HL-60/S4 treated with phorbol 12-myristate 13-acetate at 8.2 ng/mL for 4 days and 3 days (cell line): ENCODE measurements around the gene WBP2.

Source experiments
- in situ Hi-C: fragments of 300-500 bp; cut with MboI; formaldehyde crosslinking; loops from 2 replicates; pipeline ENCODE4 v1.15.0; 2022; ENCODE audit warnings: low sequenced_read_pairs

Gene WBP2

GRCh38 chr17:75855310-75856061, at the start of gene WBP2:
WBP2 (minus strand) TSS chr17:75855335; CDS start chr17:75855297, 38 bp downstream.
- in situ Hi-C loops = no loop called here

- in situ Hi-C loops = loop anchor here (10.0 kb wide), 1 partner anchor 102 kb away; the partner anchor contains the start of gene CDK3
Measured at GRCh38 chr17:75902406-75902805, 47.3 kb upstream of the WBP2 start.

- in situ Hi-C loops = loop anchor here (10.0 kb wide), 1 partner anchor 103 kb away; the partner anchor contains the start of gene CDK3
Measured at GRCh38 chr17:75901727-75902126, 46.6 kb upstream of the WBP2 start.

GRCh38 chr17:75900691-75901533, 45.8 kb upstream of the WBP2 start:
- in situ Hi-C loops = loop anchor here (10.0 kb wide), 1 partner anchor 104 kb away; the partner anchor contains the start of gene CDK3

GRCh38 chr17:75899767-75900468, 44.8 kb upstream of the WBP2 start:
- in situ Hi-C loops = loop anchor here (10.0 kb wide), 1 partner anchor 105 kb away; the partner anchor contains the start of gene CDK3

- in situ Hi-C loops = no loop called here
Measured at GRCh38 chr17:75899353-75899752, 44.2 kb upstream of the WBP2 start.

GRCh38 chr17:75898791-75899190, 43.7 kb upstream of the WBP2 start:
- in situ Hi-C loops = no loop called here

- in situ Hi-C loops = no loop called here
Measured at GRCh38 chr17:75898065-75898464, 42.9 kb upstream of the WBP2 start.

GRCh38 chr17:75897160-75898019, 42.3 kb upstream of the WBP2 start:
- in situ Hi-C loops = no loop called here

GRCh38 chr17:75896415-75897159, 41.5 kb upstream of the WBP2 start, which contains the start of gene TRIM65:
TRIM65 (minus strand) TSS chr17:75896951; CDS start chr17:75896937, 14 bp downstream.
- in situ Hi-C loops = no loop called here

- in situ Hi-C loops = no loop called here
Measured at GRCh38 chr17:75895370-75896155, 40.4 kb upstream of the WBP2 start.

- in situ Hi-C loops = no loop called here
Measured at GRCh38 chr17:75894049-75894733, 39.1 kb upstream of the WBP2 start.

GRCh38 chr17:75893305-75894048, 38.3 kb upstream of the WBP2 start:
- in situ Hi-C loops = no loop called here

- in situ Hi-C loops = no loop called here
Measured at GRCh38 chr17:75892556-75893224, 37.6 kb upstream of the WBP2 start.

GRCh38 chr17:75891605-75892555, 36.7 kb upstream of the WBP2 start:
- in situ Hi-C loops = no loop called here
